Astrocyte (in vitro differentiated cells and primary cell): ENCODE results near the gene HLA-DPB1. TPM values are rescaled to one million over a fixed set of nuclear protein-coding genes. Genes with fewer than 3 reads are reported as not detected.

Experiments
- DNase-seq: peaks from one replicate; pipeline ENCODE4 v3.0.0-alpha.2; 2010; ENCODE audit warnings: low read depth
- FAIRE-seq: peaks from 2 replicates; lab custom pipeline; 2011; peaks lifted over from hg19 to GRCh38; lab: Jason Lieb, UNC
- H2AFZ ChIP-seq: 2 replicates; pipeline ENCODE4 v1.6.0; 2012; ENCODE audit warnings: low read depth, low read length, inconsistent platforms
- H3K27ac ChIP-seq: 2 replicates; pipeline ENCODE4 v1.5.1; 2011; ENCODE audit warnings: low read depth, low read length, inconsistent platforms
- H3K27me3 ChIP-seq: 2 replicates; pipeline ENCODE4 v1.6.0; 2011; ENCODE audit warnings: low read length, inconsistent platforms; ENCODE audit not compliant: insufficient read depth
- H3K36me3 ChIP-seq: 2 replicates; pipeline ENCODE4 v1.5.1; 2011; ENCODE audit warnings: low read length, inconsistent platforms; ENCODE audit not compliant: insufficient read depth
- H3K4me1 ChIP-seq: 2 replicates; pipeline ENCODE4 v1.5.1; 2011; ENCODE audit warnings: low read length, inconsistent platforms; ENCODE audit not compliant: insufficient read depth
- H3K4me2 ChIP-seq: 2 replicates; pipeline ENCODE4 v1.6.0; 2012; ENCODE audit warnings: low read length, inconsistent platforms
- H3K4me3 ChIP-seq: 2 replicates; pipeline ENCODE4 v1.5.1; 2011; ENCODE audit warnings: low read depth, mild to moderate bottlenecking, low read length, inconsistent platforms; ENCODE audit not compliant: insufficient read depth
- H3K79me2 ChIP-seq: 2 replicates; pipeline ENCODE4 v1.6.0; 2012; ENCODE audit warnings: mild to moderate bottlenecking, low read length, inconsistent platforms; ENCODE audit not compliant: insufficient read depth
- H3K9ac ChIP-seq: 2 replicates; pipeline ENCODE4 v1.6.0; 2012; ENCODE audit warnings: mild to moderate bottlenecking, low read length, inconsistent platforms
- H3K9me3 ChIP-seq: 2 replicates; pipeline ENCODE4 v1.5.1; 2012; ENCODE audit warnings: low read depth, mild to moderate bottlenecking, low read length, inconsistent platforms; ENCODE audit not compliant: insufficient read depth
- H4K20me1 ChIP-seq: 2 replicates; pipeline ENCODE4 v1.6.0; 2012; ENCODE audit warnings: low read length, inconsistent platforms; ENCODE audit not compliant: insufficient read depth
- H3K27ac Mint-ChIP-seq: one replicate; pipeline ENCODE4 v1.8.0; 2021; ENCODE audit warnings: mild to moderate bottlenecking, mixed read lengths; ENCODE audit not compliant: unreplicated experiment
- H3K27me3 Mint-ChIP-seq: one replicate; pipeline ENCODE4 v1.8.0; 2021; ENCODE audit warnings: low read depth, mixed read lengths; ENCODE audit not compliant: unreplicated experiment
- H3K36me3 Mint-ChIP-seq: one replicate; pipeline ENCODE4 v1.8.0; 2021; ENCODE audit warnings: low read depth, mixed read lengths; ENCODE audit not compliant: unreplicated experiment
- H3K4me1 Mint-ChIP-seq: one replicate; pipeline ENCODE4 v1.8.0; 2021; ENCODE audit warnings: low read depth, mixed read lengths; ENCODE audit not compliant: unreplicated experiment
- H3K4me3 Mint-ChIP-seq: one replicate; pipeline ENCODE4 v1.8.0; 2021; ENCODE audit warnings: mild to moderate bottlenecking, moderate library complexity, mixed read lengths; ENCODE audit not compliant: unreplicated experiment
- H3K9me3 Mint-ChIP-seq: one replicate; pipeline ENCODE4 v1.8.0; 2021; ENCODE audit warnings: mild to moderate bottlenecking, mixed read lengths; ENCODE audit not compliant: unreplicated experiment
- EZH2 ChIP-seq: IDR thresholded peaks from 2 replicates; pipeline ENCODE4 v1.6.1; 2012; ENCODE audit warnings: mild to moderate bottlenecking, low read length, inconsistent platforms; ENCODE audit not compliant: insufficient read depth
- total RNA-seq: library from RNA; stranded (reverse); gene quantifications from 2 replicates; pipeline ENCODE4 v1.2.1, GENCODE V29; 2021
- TF ChIP-seq, protein P1 (sequence below): IDR thresholded peaks from 2 replicates; pipeline ENCODE4 v1.5.1; 2011; ENCODE audit warnings: low read depth, mild to moderate bottlenecking, inconsistent platforms, low read length, moderate library complexity; ENCODE audit not compliant: insufficient read depth

The HLA-DPB1 gene
- total RNA-seq, 1 donor from 2014 or later: 3.4 TPM

DNA sequence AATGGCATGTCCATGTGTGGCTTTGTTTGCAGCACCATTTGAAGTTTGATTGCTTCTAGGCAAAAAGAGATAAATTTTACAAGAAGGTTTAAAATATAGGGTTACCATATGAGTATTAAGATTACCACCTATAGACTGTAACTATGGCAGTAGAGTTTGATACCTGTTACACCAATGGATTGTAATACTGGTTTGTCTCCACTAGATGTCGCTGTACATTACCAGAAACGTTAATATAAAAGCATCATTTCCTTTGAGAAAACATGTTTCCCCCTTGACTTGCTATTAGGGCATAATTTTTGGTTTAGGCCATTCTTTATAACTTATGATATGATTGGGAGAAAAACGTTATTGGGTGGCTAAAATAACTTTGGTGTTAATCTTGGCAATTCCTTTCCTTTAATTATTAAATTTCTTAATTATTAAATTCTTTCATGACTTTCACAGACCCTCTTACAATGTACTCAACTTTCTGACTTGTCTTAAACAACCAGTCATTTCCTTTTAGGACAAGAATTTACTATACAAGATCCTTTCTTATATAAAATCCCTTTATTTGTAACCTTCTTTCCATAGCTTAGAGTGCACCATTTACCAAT is 42.8 kb downstream of the HLA-DPB1 start:
- DNase-seq: peak; percentile 8
- peaks cover 60% of the 10 kb centered on the region for H3K27me3 Mint-ChIP-seq
- H3K9me3 ChIP-seq: peaks cover 3% of the 10 kb centered on the region
- peaks cover 3% of the 10 kb centered on the region for H3K9me3 Mint-ChIP-seq
- peak; percentile 85 for FAIRE-seq
- H3K27me3 ChIP-seq: peaks cover 46% of the 10 kb centered on the region
- no peaks in the 10 kb centered on the region for H4K20me1 ChIP-seq
- no peaks in the 10 kb centered on the region for H3K36me3 Mint-ChIP-seq
- H3K27ac ChIP-seq: no peak overlapping the region
- H3K4me3 Mint-ChIP-seq: no peak overlapping the region
- H3K4me2 ChIP-seq: no peak overlapping the region
- H3K4me1 Mint-ChIP-seq: peaks cover 12% of the 10 kb centered on the region
- H3K4me1 ChIP-seq: no peaks in the 10 kb centered on the region
- no peaks in the 10 kb centered on the region for H3K36me3 ChIP-seq
- no peak overlapping the region for H3K27ac Mint-ChIP-seq
- H3K79me2 ChIP-seq: no peaks in the 10 kb centered on the region
- no peak overlapping the region for H2AFZ ChIP-seq
- H3K4me3 ChIP-seq: no peak overlapping the region
- no peak for TF ChIP-seq EZH2
- TF ChIP-seq, protein P1, sequence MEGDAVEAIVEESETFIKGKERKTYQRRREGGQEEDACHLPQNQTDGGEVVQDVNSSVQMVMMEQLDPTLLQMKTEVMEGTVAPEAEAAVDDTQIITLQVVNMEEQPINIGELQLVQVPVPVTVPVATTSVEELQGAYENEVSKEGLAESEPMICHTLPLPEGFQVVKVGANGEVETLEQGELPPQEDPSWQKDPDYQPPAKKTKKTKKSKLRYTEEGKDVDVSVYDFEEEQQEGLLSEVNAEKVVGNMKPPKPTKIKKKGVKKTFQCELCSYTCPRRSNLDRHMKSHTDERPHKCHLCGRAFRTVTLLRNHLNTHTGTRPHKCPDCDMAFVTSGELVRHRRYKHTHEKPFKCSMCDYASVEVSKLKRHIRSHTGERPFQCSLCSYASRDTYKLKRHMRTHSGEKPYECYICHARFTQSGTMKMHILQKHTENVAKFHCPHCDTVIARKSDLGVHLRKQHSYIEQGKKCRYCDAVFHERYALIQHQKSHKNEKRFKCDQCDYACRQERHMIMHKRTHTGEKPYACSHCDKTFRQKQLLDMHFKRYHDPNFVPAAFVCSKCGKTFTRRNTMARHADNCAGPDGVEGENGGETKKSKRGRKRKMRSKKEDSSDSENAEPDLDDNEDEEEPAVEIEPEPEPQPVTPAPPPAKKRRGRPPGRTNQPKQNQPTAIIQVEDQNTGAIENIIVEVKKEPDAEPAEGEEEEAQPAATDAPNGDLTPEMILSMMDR: peak; percentile 75
- no peak overlapping the region for H3K9ac ChIP-seq

- no peak for TF ChIP-seq EZH2
- TF ChIP-seq, protein P1: no peak
- no peak overlapping the region for H3K4me3 ChIP-seq
- no peak overlapping the region for H3K4me3 Mint-ChIP-seq
- no peaks in the 10 kb centered on the region for H3K4me1 ChIP-seq
- no peaks in the 10 kb centered on the region for H3K36me3 Mint-ChIP-seq
- peaks cover 14% of the 10 kb centered on the region for H3K9me3 ChIP-seq
- no peak overlapping the region for H2AFZ ChIP-seq
- H3K4me2 ChIP-seq: no peak overlapping the region
- no peaks in the 10 kb centered on the region for H4K20me1 ChIP-seq
- no peaks in the 10 kb centered on the region for H3K36me3 ChIP-seq
- H3K27ac ChIP-seq: no peak overlapping the region
- H3K9me3 Mint-ChIP-seq: peaks cover 11% of the 10 kb centered on the region
- FAIRE-seq (no peak), DNase-seq (no peak)
- peaks cover 36% of the 10 kb centered on the region for H3K27me3 ChIP-seq
- H3K4me1 Mint-ChIP-seq: peaks cover 12% of the 10 kb centered on the region
- no peak overlapping the region for H3K27ac Mint-ChIP-seq
- H3K79me2 ChIP-seq: no peaks in the 10 kb centered on the region
- H3K9ac ChIP-seq: no peak overlapping the region
- H3K27me3 Mint-ChIP-seq: peaks cover 49% of the 10 kb centered on the region
Measured at GRCh38 chr6:33120001-33120400, 44.2 kb downstream of the HLA-DPB1 start.

GRCh38 chr6:33123181-33123580 is 47.4 kb downstream of the HLA-DPB1 start:
- peaks cover 14% of the 10 kb centered on the region for H3K9me3 ChIP-seq
- Mint-ChIP-seq H3K4me3 (no peak overlapping the region), H3K36me3 (no peaks in the 10 kb centered on the region)

More at GRCh38 chr6:33123181-33123580, 47.4 kb downstream of the HLA-DPB1 start:
- H3K27ac Mint-ChIP-seq: no peak overlapping the region
- TF ChIP-seq EZH2: no peak
- TF ChIP-seq, protein P1: no peak
- no peak for FAIRE-seq
- no peaks in the 10 kb centered on the region for H4K20me1 ChIP-seq
- no peak overlapping the region for H3K4me3 ChIP-seq
- no peak overlapping the region for H3K4me2 ChIP-seq
- peaks cover 14% of the 10 kb centered on the region for H3K27me3 ChIP-seq
- no peaks in the 10 kb centered on the region for H3K36me3 ChIP-seq
- peaks cover 17% of the 10 kb centered on the region for H3K9me3 Mint-ChIP-seq
- H3K4me1 ChIP-seq: no peaks in the 10 kb centered on the region
- H3K27ac ChIP-seq: no peak overlapping the region
- H3K9ac ChIP-seq: no peak overlapping the region
- DNase-seq: no peak
- H3K27me3 Mint-ChIP-seq: peaks cover 24% of the 10 kb centered on the region
- no peaks in the 10 kb centered on the region for H3K4me1 Mint-ChIP-seq
- no peak overlapping the region for H2AFZ ChIP-seq
- H3K79me2 ChIP-seq: no peaks in the 10 kb centered on the region
